Subcutaneous adipose tissue (tissue), 4 donors: ENCODE data around the gene ARHGAP6. TPM values are rescaled to one million over a fixed set of nuclear protein-coding genes. Genes with fewer than 3 reads are reported as not detected.

Source experiments
- total RNA-seq, 4 donors: library from RNA; depleted of rRNA; stranded (reverse); fragments of >200 nt; gene quantifications; one replicate each; pipeline ENCODE4 v1.1.0, GENCODE V29; 2016
- TF ChIP-seq, protein P1 (sequence below): fragments of 450-650 bp; IDR thresholded peaks from one replicate; pipeline ENCODE4 v1.5.1; 2016; ENCODE audit warnings: low read depth, mild to moderate bottlenecking, control low read depth, antibody characterized with exemption, moderate library complexity

Gene ARHGAP6
- total RNA-seq, 4 donors from 2014 or later = 20.7 to 40.3 (median 30.7) TPM

DNA sequence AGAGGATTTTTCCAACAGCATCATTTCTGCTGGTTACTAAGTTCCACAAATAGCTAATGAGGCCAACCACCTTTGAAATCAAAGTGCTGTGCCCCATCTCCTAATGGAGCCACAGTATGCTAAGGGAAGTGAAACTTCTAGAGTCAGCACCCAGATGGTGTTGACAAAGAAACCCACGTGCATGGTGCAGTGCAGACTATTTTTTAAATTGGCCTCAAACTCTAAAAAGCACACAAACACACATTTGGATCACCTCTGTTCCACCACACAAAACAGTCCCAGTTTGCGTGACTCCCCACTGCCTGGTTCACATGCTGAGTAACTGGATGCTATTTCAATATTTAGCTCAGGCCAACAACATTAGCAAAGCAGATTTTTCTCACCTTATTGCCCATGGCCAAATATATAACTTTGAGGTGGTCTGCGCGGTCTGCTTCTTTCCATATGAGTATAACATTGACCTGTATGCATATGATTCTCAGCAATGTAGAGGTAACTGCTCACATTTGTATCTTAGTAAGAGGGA, 302.6 kb downstream of the ARHGAP6 start:
- TF ChIP-seq, protein P1, sequence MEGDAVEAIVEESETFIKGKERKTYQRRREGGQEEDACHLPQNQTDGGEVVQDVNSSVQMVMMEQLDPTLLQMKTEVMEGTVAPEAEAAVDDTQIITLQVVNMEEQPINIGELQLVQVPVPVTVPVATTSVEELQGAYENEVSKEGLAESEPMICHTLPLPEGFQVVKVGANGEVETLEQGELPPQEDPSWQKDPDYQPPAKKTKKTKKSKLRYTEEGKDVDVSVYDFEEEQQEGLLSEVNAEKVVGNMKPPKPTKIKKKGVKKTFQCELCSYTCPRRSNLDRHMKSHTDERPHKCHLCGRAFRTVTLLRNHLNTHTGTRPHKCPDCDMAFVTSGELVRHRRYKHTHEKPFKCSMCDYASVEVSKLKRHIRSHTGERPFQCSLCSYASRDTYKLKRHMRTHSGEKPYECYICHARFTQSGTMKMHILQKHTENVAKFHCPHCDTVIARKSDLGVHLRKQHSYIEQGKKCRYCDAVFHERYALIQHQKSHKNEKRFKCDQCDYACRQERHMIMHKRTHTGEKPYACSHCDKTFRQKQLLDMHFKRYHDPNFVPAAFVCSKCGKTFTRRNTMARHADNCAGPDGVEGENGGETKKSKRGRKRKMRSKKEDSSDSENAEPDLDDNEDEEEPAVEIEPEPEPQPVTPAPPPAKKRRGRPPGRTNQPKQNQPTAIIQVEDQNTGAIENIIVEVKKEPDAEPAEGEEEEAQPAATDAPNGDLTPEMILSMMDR = no peak

DNA sequence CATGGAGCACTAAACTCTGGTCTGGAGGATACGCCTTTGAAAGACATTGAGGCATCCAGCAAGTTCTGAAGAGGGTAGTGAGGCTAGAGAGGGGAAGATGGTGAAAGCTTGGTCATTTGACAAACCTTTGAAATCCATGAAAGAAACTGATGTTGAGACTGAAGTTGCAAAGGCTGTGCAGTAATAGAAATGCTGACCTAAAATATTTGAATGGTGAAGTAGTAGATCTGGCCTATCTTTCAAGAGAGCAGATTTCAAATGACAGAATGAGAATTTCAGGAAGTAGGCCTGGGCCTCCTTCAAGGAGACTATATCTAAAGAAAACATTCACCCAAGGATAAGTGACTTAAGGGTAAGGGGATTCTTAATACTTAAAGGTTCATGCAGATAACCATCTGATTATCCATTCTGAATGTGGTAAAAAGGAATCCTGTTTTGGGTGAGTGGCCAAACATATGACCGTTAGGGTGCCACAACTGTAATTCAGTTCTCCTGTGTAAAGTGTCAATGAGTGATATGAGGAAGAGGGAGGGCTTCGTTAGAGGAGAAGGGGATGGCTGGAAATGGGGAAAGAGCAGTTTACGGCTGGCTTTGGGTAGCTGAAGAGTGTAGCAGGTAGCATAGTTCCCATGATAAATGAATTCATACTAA, 310.3 kb downstream of the ARHGAP6 start:
- TF ChIP-seq, protein P1 = no peak

- TF ChIP-seq, protein P1 = no peak
Measured at GRCh38 chrX:11352296-11352741, 313.4 kb downstream of the ARHGAP6 start.

GRCh38 chrX:11351375-11352295, 314.1 kb downstream of the ARHGAP6 start:
- TF ChIP-seq, protein P1 = no peak

DNA sequence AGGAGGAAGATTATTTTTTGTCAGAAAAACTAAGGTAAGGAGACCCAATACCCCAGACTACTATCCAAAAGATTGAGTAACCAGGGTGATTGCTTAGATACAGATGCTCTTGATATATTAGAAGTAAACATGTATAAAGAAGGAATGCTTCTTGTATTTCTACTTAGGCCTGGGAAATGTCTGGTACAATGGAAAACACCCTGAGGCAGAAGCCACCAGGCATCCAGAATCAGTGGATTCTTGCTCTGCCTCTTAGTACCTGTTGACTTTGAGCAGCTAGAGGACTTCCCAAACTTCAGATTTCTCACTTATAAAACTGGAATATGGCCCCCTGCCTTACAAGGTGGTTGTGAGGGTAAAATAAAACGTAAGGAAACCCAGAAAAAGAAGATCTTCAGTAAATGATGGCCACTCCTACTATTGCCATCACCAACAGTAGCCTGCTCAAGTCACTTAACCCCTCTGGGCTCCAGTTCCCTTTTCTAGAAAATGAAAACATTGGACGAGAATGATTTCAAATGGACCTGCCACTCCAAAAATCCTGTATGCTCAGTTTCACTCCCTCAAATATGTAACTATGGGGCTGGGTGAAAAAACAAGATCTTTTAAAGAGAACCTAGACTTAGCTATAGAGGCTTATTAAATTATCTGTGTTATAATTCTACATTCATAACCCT, 315.9 kb downstream of the ARHGAP6 start:
- TF ChIP-seq, protein P1 = no peak

- TF ChIP-seq, protein P1 = no peak
Measured at GRCh38 chrX:11349020-11349419, 316.7 kb downstream of the ARHGAP6 start.
